ENCODE data around the gene DAB1. TPM values are rescaled to one million over a fixed set of nuclear protein-coding genes. Genes with fewer than 3 reads are reported as not detected.

DAB1 gene
- total RNA-seq, 1 donor from 2014 or later: not detected

DNA sequence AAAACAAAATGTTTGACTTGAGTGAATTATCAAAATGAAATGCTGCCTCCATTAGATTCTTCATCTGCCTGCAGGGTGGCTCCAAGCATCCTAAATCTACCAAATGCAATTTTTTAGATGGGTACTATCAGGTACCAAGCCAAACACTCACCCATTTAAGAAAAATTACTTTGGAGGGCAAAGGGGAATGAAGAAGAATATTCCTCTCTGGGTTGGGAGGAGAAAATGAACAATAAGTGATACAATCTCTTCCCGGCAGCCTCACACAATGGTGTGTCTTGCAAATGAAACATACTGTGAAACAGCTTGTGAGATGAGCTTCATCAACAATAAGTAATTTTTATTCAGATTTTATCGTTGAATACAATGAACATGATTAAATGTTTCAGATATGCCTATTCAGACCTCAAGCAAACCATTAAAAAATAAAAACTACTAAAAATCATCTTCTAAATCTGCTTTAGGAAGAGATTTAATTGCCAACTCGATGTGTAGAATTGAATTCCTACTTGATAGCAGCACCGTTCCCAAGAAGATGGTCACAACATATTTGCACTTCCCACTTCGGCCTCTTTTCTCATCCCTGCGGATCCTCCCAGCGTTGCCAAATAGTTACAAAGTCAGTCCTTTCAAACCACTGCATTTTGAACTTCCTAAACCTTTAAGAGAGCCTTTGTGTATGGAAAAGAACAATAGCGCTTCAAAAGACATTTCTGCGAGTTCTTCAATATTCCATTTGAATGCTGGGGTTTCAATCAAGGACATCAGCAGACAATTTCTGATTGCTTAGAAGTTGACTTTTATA is 2.7 kb downstream of the DAB1 start:
- H3K36me3 Mint-ChIP-seq (ENCODE audit: low read depth): peaks cover 2% of the 10 kb centered on the region
- no peak for DNase-seq (ENCODE audit: low spot score)
- TF ChIP-seq, protein P1, sequence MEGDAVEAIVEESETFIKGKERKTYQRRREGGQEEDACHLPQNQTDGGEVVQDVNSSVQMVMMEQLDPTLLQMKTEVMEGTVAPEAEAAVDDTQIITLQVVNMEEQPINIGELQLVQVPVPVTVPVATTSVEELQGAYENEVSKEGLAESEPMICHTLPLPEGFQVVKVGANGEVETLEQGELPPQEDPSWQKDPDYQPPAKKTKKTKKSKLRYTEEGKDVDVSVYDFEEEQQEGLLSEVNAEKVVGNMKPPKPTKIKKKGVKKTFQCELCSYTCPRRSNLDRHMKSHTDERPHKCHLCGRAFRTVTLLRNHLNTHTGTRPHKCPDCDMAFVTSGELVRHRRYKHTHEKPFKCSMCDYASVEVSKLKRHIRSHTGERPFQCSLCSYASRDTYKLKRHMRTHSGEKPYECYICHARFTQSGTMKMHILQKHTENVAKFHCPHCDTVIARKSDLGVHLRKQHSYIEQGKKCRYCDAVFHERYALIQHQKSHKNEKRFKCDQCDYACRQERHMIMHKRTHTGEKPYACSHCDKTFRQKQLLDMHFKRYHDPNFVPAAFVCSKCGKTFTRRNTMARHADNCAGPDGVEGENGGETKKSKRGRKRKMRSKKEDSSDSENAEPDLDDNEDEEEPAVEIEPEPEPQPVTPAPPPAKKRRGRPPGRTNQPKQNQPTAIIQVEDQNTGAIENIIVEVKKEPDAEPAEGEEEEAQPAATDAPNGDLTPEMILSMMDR (IDR thresholded peaks at IDR 0.05): no peak
- H3K4me1 Mint-ChIP-seq (ENCODE audit: low read depth): peaks cover 21% of the 10 kb centered on the region
- H3K4me3 Mint-ChIP-seq (ENCODE audit: unreplicated experiment): no peak overlapping the region
- H3K9me3 Mint-ChIP-seq (ENCODE audit: low read depth): no peaks in the 10 kb centered on the region
- H3K27me3 Mint-ChIP-seq (ENCODE audit: low read depth): peaks cover 70% of the 10 kb centered on the region
- H3K27ac Mint-ChIP-seq (ENCODE audit: unreplicated experiment): no peak overlapping the region

DNA sequence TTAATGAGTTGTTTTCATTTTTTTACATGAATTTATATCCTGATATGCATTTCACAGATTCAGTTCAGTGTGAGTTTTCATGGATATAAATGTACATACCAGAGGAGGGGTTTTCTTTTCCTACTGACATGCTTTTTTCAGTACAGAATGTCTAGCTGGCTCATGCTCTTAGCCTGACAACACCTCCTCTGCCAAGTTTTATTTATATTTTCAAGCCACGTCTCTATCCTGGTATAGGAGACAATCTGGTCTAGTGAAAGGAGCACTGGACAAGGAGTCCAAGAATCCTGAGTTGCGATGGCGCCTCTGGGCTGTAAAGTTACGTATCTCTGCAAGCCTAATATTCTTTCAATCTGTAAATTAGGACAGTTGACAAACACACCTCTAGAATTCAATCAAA is 4.9 kb downstream of the DAB1 start:
- peaks cover 59% of the 10 kb centered on the region for H3K27me3 Mint-ChIP-seq (ENCODE audit: low read depth)
- H3K36me3 Mint-ChIP-seq (ENCODE audit: low read depth): peaks cover 2% of the 10 kb centered on the region
- no peak for DNase-seq (ENCODE audit: low spot score)
- H3K27ac Mint-ChIP-seq (ENCODE audit: unreplicated experiment): no peak overlapping the region
- peaks cover 15% of the 10 kb centered on the region for H3K4me1 Mint-ChIP-seq (ENCODE audit: low read depth)
- H3K9me3 Mint-ChIP-seq (ENCODE audit: low read depth): no peaks in the 10 kb centered on the region
- TF ChIP-seq, protein P1 (IDR thresholded peaks at IDR 0.05): no peak
- H3K4me3 Mint-ChIP-seq (ENCODE audit: unreplicated experiment): no peak overlapping the region

DNA sequence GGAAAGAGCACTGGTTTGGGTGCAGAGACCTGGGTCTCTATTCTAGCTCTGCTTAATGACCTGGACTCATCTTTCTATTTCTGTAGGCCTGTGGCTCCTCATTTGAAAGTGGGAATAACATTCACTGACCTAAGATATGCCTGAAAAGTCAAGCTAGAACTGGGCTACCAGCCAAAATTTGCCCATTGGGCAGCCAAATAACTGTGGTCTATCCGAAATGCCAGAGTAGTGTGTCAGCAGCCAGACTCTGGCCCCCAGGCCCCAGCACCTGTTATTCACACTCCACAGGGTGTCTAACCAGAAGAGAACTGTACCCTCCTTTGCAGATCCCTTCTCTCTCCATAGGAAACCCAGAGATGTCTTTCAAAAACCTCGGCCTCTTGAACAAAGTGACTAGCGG is 12.6 kb downstream of the DAB1 start:
- peaks cover 16% of the 10 kb centered on the region for H3K4me1 Mint-ChIP-seq (ENCODE audit: low read depth)
- no peak overlapping the region for H3K27ac Mint-ChIP-seq (ENCODE audit: unreplicated experiment)
- H3K9me3 Mint-ChIP-seq (ENCODE audit: low read depth): peaks cover 16% of the 10 kb centered on the region
- peaks cover 9% of the 10 kb centered on the region for H3K36me3 Mint-ChIP-seq (ENCODE audit: low read depth)
- DNase-seq (ENCODE audit: low spot score): no peak
- H3K4me3 Mint-ChIP-seq (ENCODE audit: unreplicated experiment): no peak overlapping the region
- TF ChIP-seq, protein P1 (IDR thresholded peaks at IDR 0.05): no peak
- H3K27me3 Mint-ChIP-seq (ENCODE audit: low read depth): peaks cover 7% of the 10 kb centered on the region

DNA sequence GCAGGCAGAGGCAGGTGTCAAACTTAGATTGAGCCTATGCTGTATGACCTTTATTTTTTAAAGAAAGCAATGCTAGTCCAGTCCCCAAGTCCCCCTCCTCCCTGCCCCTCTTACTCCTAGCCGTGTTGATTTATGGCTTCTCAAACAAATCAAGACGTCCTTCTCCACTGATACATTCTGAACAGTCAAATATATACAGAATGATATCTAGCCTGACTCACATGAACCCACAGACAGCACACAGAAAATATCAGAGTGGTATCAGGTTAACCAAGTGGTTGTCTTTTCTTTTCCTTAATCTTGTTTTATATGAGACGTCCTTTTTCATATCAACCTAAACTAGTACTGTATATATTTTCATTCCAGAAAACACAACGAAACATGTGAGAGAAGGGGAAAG is 13.4 kb downstream of the DAB1 start:
- peaks cover 7% of the 10 kb centered on the region for H3K27me3 Mint-ChIP-seq (ENCODE audit: low read depth)
- DNase-seq (ENCODE audit: low spot score): no peak
- H3K9me3 Mint-ChIP-seq (ENCODE audit: low read depth): peaks cover 16% of the 10 kb centered on the region
- H3K4me3 Mint-ChIP-seq (ENCODE audit: unreplicated experiment): no peak overlapping the region
- no peak overlapping the region for H3K27ac Mint-ChIP-seq (ENCODE audit: unreplicated experiment)
- H3K4me1 Mint-ChIP-seq (ENCODE audit: low read depth): peaks cover 16% of the 10 kb centered on the region
- H3K36me3 Mint-ChIP-seq (ENCODE audit: low read depth): peaks cover 9% of the 10 kb centered on the region
- TF ChIP-seq, protein P1 (IDR thresholded peaks at IDR 0.05): no peak

DNA sequence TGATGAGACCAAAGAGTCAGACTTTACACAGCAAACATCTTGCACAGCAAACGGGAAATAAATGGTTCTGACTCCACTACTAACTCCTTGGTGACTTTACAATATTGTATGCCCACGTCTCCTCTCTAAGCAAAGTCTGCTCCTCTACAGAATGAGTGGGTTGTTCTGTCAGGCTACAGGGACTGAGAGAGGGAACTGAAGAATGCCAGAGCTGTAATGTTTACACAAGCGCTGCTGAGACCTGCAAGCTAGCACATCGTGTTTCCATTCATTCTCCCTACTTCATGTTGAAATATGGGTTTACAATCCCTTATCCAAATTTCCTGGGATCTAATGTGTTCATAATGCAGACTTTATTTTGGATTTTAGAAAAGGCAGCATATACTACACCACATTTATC is 15.9 kb downstream of the DAB1 start:
- peaks cover 8% of the 10 kb centered on the region for H3K36me3 Mint-ChIP-seq (ENCODE audit: low read depth)

More for the DNA sequence above, 15.9 kb downstream of the DAB1 start:
- TF ChIP-seq, protein P1 (IDR thresholded peaks at IDR 0.05): no peak
- Mint-ChIP-seq H3K9me3 (ENCODE audit: low read depth) (peaks cover 9% of the 10 kb centered on the region), H3K27me3 (ENCODE audit: low read depth) (peaks cover 7% of the 10 kb centered on the region), H3K4me3 (ENCODE audit: unreplicated experiment) (no peak overlapping the region), H3K4me1 (ENCODE audit: low read depth) (peaks cover 16% of the 10 kb centered on the region), H3K27ac (ENCODE audit: unreplicated experiment) (no peak overlapping the region)
- no peak for DNase-seq (ENCODE audit: low spot score)
